Cardiac muscle cell (in vitro differentiated cells and primary cell): Measurements from ENCODE around the gene RHOT2. TPM values are rescaled to one million over a fixed set of nuclear protein-coding genes. Genes with fewer than 3 reads are reported as not detected.
"Not testable (repeated sequence)": the region's sequence is repeated elsewhere in the genome, so short reads cannot be mapped to it uniquely, and the experiment has no call there.

ENCODE experiments used
- DNase-seq, 2 donors: peaks; one replicate each; pipeline versions ENCODE4 v3.0.0 to v3.0.0-alpha.2; 2010 to 2017; ENCODE audit warnings: low read depth in 1 of 2, low spot score in 1 of 2
- H3K27ac ChIP-seq: fragments of 200-600 bp; sonication (generic); 2 replicates; pipeline ENCODE4 v1.5.1; 2016
- H3K27me3 ChIP-seq: fragments of 200-600 bp; sonication (generic); 2 replicates; pipeline ENCODE4 v1.6.0; 2016; ENCODE audit warnings: control low read depth
- H3K36me3 ChIP-seq: fragments of 200-600 bp; sonication (generic); 2 replicates; pipeline ENCODE4 v1.5.1; 2016; ENCODE audit warnings: control low read depth
- H3K4me1 ChIP-seq: fragments of 200-600 bp; sonication (generic); 2 replicates; pipeline ENCODE4 v1.8.1; 2017; ENCODE audit warnings: low read depth, mild to moderate bottlenecking, mixed run types
- H3K4me3 ChIP-seq: fragments of 200-600 bp; sonication (generic); 2 replicates; pipeline ENCODE4 v1.5.1; 2016; ENCODE audit warnings: mild to moderate bottlenecking
- H3K9me3 ChIP-seq: fragments of 200-600 bp; sonication (generic); 2 replicates; pipeline ENCODE4 v1.5.1; 2017; ENCODE audit warnings: low read depth, mild to moderate bottlenecking, control low read depth
- CTCF ChIP-seq: IDR thresholded peaks from 2 replicates; pipeline ENCODE4 v1.5.1; 2012; ENCODE audit warnings: low read depth, mild to moderate bottlenecking, low read length
- polyA plus RNA-seq: library from polyadenylated mRNA; unstranded; fragments of >200 nt; fragmentation: Nextera tagmentation; extraction: Ambion mirVana; gene quantifications from 2 replicates; pipeline ENCODE4 v1.2.1, GENCODE V29; 2016
- total RNA-seq: library from RNA; depleted of rRNA; stranded (reverse); fragments of >200 nt; gene quantifications from 2 replicates; pipeline ENCODE4 v1.2.3, GENCODE V29; 2016

RHOT2 gene
- total and polyA plus RNA-seq, 2 experiments from 2014 or later, result 294 to 305 TPM

- peaks cover 16% of the 10 kb centered on the region for H3K27me3 ChIP-seq
- DNase-seq, result peak; percentile 49 to 90
- not testable (repeated sequence) for H3K4me3 ChIP-seq, H3K9me3 ChIP-seq, H3K27ac ChIP-seq, H3K36me3 ChIP-seq
- H3K4me1 ChIP-seq, result peaks cover 20% of the 10 kb centered on the region
- TF ChIP-seq CTCF, result peak; percentile 49
Observed at GRCh38 chr16:712740-713250, 44.9 kb downstream of the RHOT2 start.

GRCh38 chr16:714079-714478, 46.1 kb downstream of the RHOT2 start:
- Histone ChIP-seq H3K4me1 (peaks cover 21% of the 10 kb centered on the region), H3K27me3 (peaks cover 3% of the 10 kb centered on the region), H3K27ac (no peak overlapping the region), H3K4me3 (no peak overlapping the region), H3K9me3 (no peaks in the 10 kb centered on the region), H3K36me3 (no peaks in the 10 kb centered on the region)
- no peak for TF ChIP-seq CTCF
- DNase-seq, result no peak

- Histone ChIP-seq H3K27me3 (no peaks in the 10 kb centered on the region), H3K4me3 (peak within 1 kb of the TSS; percentile 62), H3K36me3 (no peaks in the 10 kb centered on the region), H3K9me3 (no peaks in the 10 kb centered on the region), H3K4me1 (peaks cover 27% of the 10 kb centered on the region), H3K27ac (no peak within 1 kb of the TSS)
- TF ChIP-seq CTCF, result no peak
- peak; percentile 93 to 96 for DNase-seq
Observed at GRCh38 chr16:714558-715476, 46.9 kb downstream of the RHOT2 start, which contains the start of gene METRN. TSS of gene METRN (plus strand) at chr16:715118. CDS start at chr16:715290, 172 bp downstream.

DNA sequence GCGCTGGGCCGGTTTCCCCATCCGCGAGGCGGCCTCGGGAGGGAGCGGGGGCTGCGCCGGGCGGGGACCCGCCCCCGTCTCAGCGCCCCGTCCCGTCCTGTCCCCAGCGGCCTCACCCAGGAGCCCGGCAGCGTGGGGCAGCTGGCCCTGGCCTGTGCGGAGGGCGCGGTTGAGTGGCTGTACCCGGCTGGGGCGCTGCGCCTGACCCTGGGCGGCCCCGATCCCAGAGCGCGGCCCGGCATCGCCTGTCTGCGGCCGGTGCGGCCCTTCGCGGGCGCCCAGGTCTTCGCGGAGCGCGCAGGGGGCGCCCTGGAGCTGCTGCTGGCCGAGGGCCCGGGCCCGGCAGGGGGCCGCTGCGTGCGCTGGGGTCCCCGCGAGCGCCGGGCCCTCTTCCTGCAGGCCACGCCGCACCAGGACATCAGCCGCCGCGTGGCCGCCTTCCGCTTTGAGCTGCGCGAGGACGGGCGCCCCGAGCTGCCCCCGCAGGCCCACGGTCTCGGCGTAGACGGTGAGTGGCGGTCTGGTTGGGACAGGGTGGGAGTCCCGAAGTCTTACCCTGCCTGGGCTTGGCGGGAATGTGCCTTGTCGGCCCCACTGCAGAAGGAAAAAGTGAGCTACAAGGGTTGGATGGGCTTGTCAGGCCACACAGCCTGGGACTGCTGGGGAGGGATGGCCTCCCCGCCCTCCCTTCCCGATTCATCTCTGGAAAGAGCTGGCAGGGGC, 47.7 kb downstream of the RHOT2 start:
- DNase-seq, result peak in 1 of 2 donors; percentile 79
- Histone ChIP-seq H3K4me1 (peaks cover 22% of the 10 kb centered on the region), H3K27ac (no peak overlapping the region), H3K27me3 (no peaks in the 10 kb centered on the region), H3K9me3 (no peaks in the 10 kb centered on the region), H3K4me3 (peak overlapping the region; percentile 62), H3K36me3 (no peaks in the 10 kb centered on the region)
- peak; percentile 5 for TF ChIP-seq CTCF

GRCh38 chr16:716200-716568, 48.3 kb downstream of the RHOT2 start:
- H3K36me3 ChIP-seq, result no peaks in the 10 kb centered on the region
- no peaks in the 10 kb centered on the region for H3K27me3 ChIP-seq
- DNase-seq, result peak; percentile 80 to 82
- no peak overlapping the region for H3K27ac ChIP-seq
- no peaks in the 10 kb centered on the region for H3K9me3 ChIP-seq
- TF ChIP-seq CTCF, result no peak
- peaks cover 19% of the 10 kb centered on the region for H3K4me1 ChIP-seq
- peak overlapping the region; percentile 62 for H3K4me3 ChIP-seq
